Endothelial cell of umbilical vein (primary cell): ENCODE results near the gene BRCA2. TPM values are rescaled to one million over a fixed set of nuclear protein-coding genes. Genes with fewer than 3 reads are reported as not detected.

Experiments
- BruUV-seq: library from RNA; stranded (reverse); fragments of 400-500 nt; replicated peaks from 2 replicates; lab custom pipeline; 2021; lab: Mats Ljungman, UMichigan
- CTCF ChIA-PET: fragments of 300-600, 350-600 bp; sonication (Branson Sonifier 250); formaldehyde crosslinking; loops from one replicate; lab custom pipeline; 2021; ENCODE audit warnings: antibody characterized with exemption, inconsistent platforms; lab: Charles Lee
- POLR2A ChIA-PET: fragments of 300-600, 350-600 bp; sonication (Branson Sonifier 250); formaldehyde crosslinking; loops from one replicate; lab custom pipeline; 2021; ENCODE audit warnings: antibody characterized with exemption, inconsistent platforms; lab: Charles Lee
- DNase-seq: peaks from one replicate; pipeline ENCODE4 v3.0.0-alpha.2; 2011; ENCODE audit warnings: low read depth, low spot score
- FAIRE-seq: peaks from 2 replicates; lab custom pipeline; 2011; peaks lifted over from hg19 to GRCh38; lab: Jason Lieb, UNC
- H2AFZ ChIP-seq: 2 replicates; pipeline ENCODE4 v1.6.0; 2012; ENCODE audit warnings: low read depth, low read length, control low read depth, inconsistent platforms
- H3K27ac ChIP-seq: 2 replicates; pipeline ENCODE4 v1.5.1; 2011; ENCODE audit warnings: low read depth, mild to moderate bottlenecking, control low read depth, low read length, moderate library complexity; ENCODE audit not compliant: insufficient read depth
- H3K27me3 ChIP-seq, 2 experiments: 2 replicates each; pipeline versions ENCODE4 v1.6.0 to v1.6.1; 2011; ENCODE audit warnings: low read length in 2 of 2, mixed read lengths in 1 of 2; ENCODE audit not compliant: control insufficient read depth in 2 of 2, insufficient read depth in 2 of 2
- H3K36me3 ChIP-seq, 2 experiments: 2 replicates in 1 of 2; 3 replicates in 1 of 2; pipeline ENCODE4 v1.5.1; 2011; ENCODE audit warnings: low read length in 2 of 2, mild to moderate bottlenecking in 1 of 2, moderate library complexity in 1 of 2; ENCODE audit not compliant: control insufficient read depth in 2 of 2, insufficient read depth in 2 of 2; ENCODE audit errors: extremely low read depth in 1 of 2
- H3K4me1 ChIP-seq: 3 replicates; pipeline ENCODE4 v1.5.1; 2011; ENCODE audit warnings: mild to moderate bottlenecking, low read length; ENCODE audit not compliant: control insufficient read depth, insufficient read depth; ENCODE audit errors: extremely low read depth
- H3K4me2 ChIP-seq: 2 replicates; pipeline ENCODE4 v1.6.1; 2011; ENCODE audit warnings: low read length, control low read depth, mixed read lengths; ENCODE audit not compliant: insufficient read depth
- H3K4me3 ChIP-seq, 3 experiments: fragments of 200-600 bp in 1 of 3; sonication (generic), shearing (Covaris generic) in 1 of 3; replicated peaks in 1 of 3; 2 replicates each; pipeline ENCODE4 v1.5.1; 2011 to 2016; ENCODE audit warnings: control low read depth in 3 of 3, low read length in 3 of 3, mild to moderate bottlenecking in 2 of 3, inconsistent platforms in 1 of 3, low read depth in 1 of 3, moderate library complexity in 1 of 3; ENCODE audit not compliant: insufficient read depth in 1 of 3
- H3K79me2 ChIP-seq: 2 replicates; pipeline ENCODE4 v1.6.0; 2012; ENCODE audit warnings: low read length, inconsistent platforms; ENCODE audit not compliant: control insufficient read depth, insufficient read depth
- H3K9ac ChIP-seq: replicated peaks from 2 replicates; pipeline ENCODE3; 2011; ENCODE audit warnings: low read length, control low read depth; ENCODE audit not compliant: insufficient read depth; ENCODE audit errors: extremely low read depth
- H3K9me1 ChIP-seq: replicated peaks from 3 replicates; pipeline ENCODE4 v1.6.0; 2011; ENCODE audit warnings: mild to moderate bottlenecking, low read length; ENCODE audit not compliant: control insufficient read depth, insufficient read depth; ENCODE audit errors: extremely low read depth
- H3K9me3 ChIP-seq: replicated peaks from 2 replicates; pipeline ENCODE4 v1.5.1; 2012; ENCODE audit warnings: low read length, inconsistent platforms; ENCODE audit not compliant: control insufficient read depth, insufficient read depth
- H4K20me1 ChIP-seq: replicated peaks from 2 replicates; pipeline ENCODE3; 2011; ENCODE audit warnings: mild to moderate bottlenecking, low read length; ENCODE audit not compliant: control insufficient read depth, insufficient read depth; ENCODE audit errors: extremely low read depth
- EZH2 ChIP-seq: IDR thresholded peaks from 2 replicates; pipeline ENCODE4 v1.6.1; 2012; ENCODE audit warnings: borderline replicate concordance, low read depth, mild to moderate bottlenecking, moderate library complexity, low read length, inconsistent platforms; ENCODE audit not compliant: severe bottlenecking
- FOS ChIP-seq: IDR thresholded peaks from 2 replicates; pipeline ENCODE4 v1.6.1; 2011; ENCODE audit warnings: mild to moderate bottlenecking, low read length, moderate library complexity, borderline replicate concordance; ENCODE audit not compliant: insufficient read depth
- dilution Hi-C: fragments of 300-500 bp; cut with MboI; formaldehyde crosslinking; loops from one replicate; pipeline ENCODE4 v1.15.0; 2019; ENCODE audit warnings: low sequenced_read_pairs; ENCODE audit not compliant: extremely low pct_ligation_motif_present
- intact Hi-C: fragments of 100-400 bp; cut with micrococcal nuclease; formaldehyde crosslinking; loops from one replicate; pipeline ENCODE4 v1.10.0; 2022
- polyA plus RNA-seq, 4 experiments: library from polyadenylated mRNA; depleted of rRNA in 3 of 4; stranded (reverse) in 3 of 4; unstranded in 1 of 4; fragments of >200 nt; gene quantifications; 2 replicates each; pipeline versions ENCODE4 v1.2.1 to v1.2.3, GENCODE V29; 2011 to 2012; ENCODE audit warnings: missing spikeins in 1 of 4
- total RNA-seq: library from RNA; stranded (reverse); gene quantifications from 2 replicates; pipeline ENCODE4 v1.2.3, GENCODE V29; 2021
- TF ChIP-seq, protein P1 (sequence below), 2 donors: IDR thresholded peaks; 1 replicate in 1 of 2; 2 replicates in 1 of 2; pipeline ENCODE4 v1.5.1; 2011; ENCODE audit warnings: low read length in 2 of 2, mild to moderate bottlenecking in 2 of 2, moderate library complexity in 2 of 2, control low read depth in 1 of 2, inconsistent platforms in 1 of 2, low read depth in 1 of 2; ENCODE audit not compliant: insufficient read depth in 1 of 2; ENCODE audit errors: extremely low read depth in 1 of 2

Gene BRCA2
- total and polyA plus RNA-seq, 2 donors (not counting 3 experiments of a cell fraction or from before 2014, with no cell fraction given): 2.9 to 17.5 TPM

DNA sequence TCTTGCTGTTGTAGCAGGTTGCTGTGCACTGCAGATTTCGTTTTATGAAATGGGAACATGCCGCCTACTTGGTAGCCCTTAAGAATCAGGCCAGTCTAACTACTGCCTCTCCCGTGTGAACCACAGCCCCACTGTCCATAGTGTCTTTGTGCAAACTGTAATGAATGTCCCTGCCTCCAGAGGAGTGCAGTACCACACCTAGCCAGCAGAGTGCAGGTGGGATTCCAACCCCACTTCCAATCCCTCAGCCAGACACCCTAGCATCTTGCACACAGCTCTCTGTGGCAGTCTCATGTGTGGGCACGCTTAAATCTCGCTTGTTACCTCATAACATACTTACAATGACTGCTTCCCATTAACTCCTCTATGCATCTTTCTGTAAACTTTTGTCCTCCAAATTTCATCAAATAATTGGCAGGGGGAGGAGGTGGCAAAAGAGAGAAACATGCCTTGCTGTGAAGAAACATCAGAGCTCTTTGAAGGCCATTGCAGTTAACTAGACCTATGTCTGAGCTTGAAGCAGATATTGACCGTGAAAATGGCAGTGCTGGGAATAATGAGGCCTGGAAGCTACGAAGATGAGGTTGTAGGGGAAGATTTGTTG lies 47.4 kb upstream of the BRCA2 start:
- TF ChIP-seq EZH2: no peak
- TF ChIP-seq, protein P1, sequence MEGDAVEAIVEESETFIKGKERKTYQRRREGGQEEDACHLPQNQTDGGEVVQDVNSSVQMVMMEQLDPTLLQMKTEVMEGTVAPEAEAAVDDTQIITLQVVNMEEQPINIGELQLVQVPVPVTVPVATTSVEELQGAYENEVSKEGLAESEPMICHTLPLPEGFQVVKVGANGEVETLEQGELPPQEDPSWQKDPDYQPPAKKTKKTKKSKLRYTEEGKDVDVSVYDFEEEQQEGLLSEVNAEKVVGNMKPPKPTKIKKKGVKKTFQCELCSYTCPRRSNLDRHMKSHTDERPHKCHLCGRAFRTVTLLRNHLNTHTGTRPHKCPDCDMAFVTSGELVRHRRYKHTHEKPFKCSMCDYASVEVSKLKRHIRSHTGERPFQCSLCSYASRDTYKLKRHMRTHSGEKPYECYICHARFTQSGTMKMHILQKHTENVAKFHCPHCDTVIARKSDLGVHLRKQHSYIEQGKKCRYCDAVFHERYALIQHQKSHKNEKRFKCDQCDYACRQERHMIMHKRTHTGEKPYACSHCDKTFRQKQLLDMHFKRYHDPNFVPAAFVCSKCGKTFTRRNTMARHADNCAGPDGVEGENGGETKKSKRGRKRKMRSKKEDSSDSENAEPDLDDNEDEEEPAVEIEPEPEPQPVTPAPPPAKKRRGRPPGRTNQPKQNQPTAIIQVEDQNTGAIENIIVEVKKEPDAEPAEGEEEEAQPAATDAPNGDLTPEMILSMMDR (IDR thresholded peaks at IDR 0.05; ENCODE audit: extremely low read depth in 1 of 2, insufficient read depth in 1 of 2, low read depth in 1 of 2, low read length in 2 of 2): peak; percentile 26 to 58
- TF ChIP-seq FOS: no peak
- Histone ChIP-seq H3K4me2 (no peak overlapping the region), H3K9ac (no peak overlapping the region), H3K9me3 (no peaks in the 10 kb centered on the region), H2AFZ (no peak overlapping the region), H3K4me1 (peaks cover 71% of the 10 kb centered on the region), H3K4me3 (no peak overlapping the region), H3K27ac (no peak overlapping the region), H4K20me1 (no peaks in the 10 kb centered on the region), H3K36me3 (peaks cover 3 to 28% of the 10 kb centered on the region in 2 experiments), H3K27me3 (no peaks in the 10 kb centered on the region), H3K79me2 (peaks cover 31% of the 10 kb centered on the region), H3K9me1 (no peaks in the 10 kb centered on the region)
- DNase-seq: peak; percentile 47
- POLR2A ChIA-PET: no interaction called here
- intact Hi-C loops (no loop called here), dilution Hi-C loops (no loop called here)
- FAIRE-seq: no peak
- CTCF ChIA-PET: interaction anchor here (0.9 to 3.9 kb wide), 6 partner anchors 8 to 22 kb away, joined by 3 to 23 read pairs (median 4); no protein-coding TSS in a partner anchor
- no TSS peak for BruUV-seq
